PFSK-1 (cell line): Measurements from ENCODE around the gene ZNF354B.

Experiments
- POLR2AphosphoS5 ChIP-seq: IDR thresholded peaks from 2 replicates; pipeline ENCODE4 v1.6.1; 2012; ENCODE audit warnings: low read depth, mild to moderate bottlenecking, control low read depth, low read length, moderate library complexity
- REST ChIP-seq, 2 experiments: IDR thresholded peaks; 2 replicates each; pipeline versions ENCODE4 v1.6.1 to v1.8.0; 2011 to 2012; ENCODE audit warnings: low read depth in 2 of 2, low read length in 2 of 2, control low read depth in 1 of 2, inconsistent platforms in 1 of 2, mild to moderate bottlenecking in 1 of 2, moderate library complexity in 1 of 2; ENCODE audit not compliant: insufficient read depth in 1 of 2
- SIN3A ChIP-seq: IDR thresholded peaks from 2 replicates; pipeline ENCODE4 v1.6.1; 2012; ENCODE audit warnings: mild to moderate bottlenecking, low read length, moderate library complexity, borderline replicate concordance; ENCODE audit not compliant: insufficient read depth
- TAF1 ChIP-seq: IDR thresholded peaks from 2 replicates; pipeline ENCODE4 v1.6.1; 2012; ENCODE audit warnings: low read length, control low read depth, borderline replicate concordance; ENCODE audit not compliant: insufficient read depth

- no peak for TF ChIP-seq REST (IDR thresholded peaks at IDR 0.05; ENCODE audit: insufficient read depth in 1 of 2, low read depth in 2 of 2, low read length in 2 of 2)
- TF ChIP-seq TAF1, result no peak
- TF ChIP-seq POLR2AphosphoS5, result no peak
- no peak for TF ChIP-seq SIN3A
Measured at GRCh38 chr5:178818094-178818493, 41.7 kb upstream of the ZNF354B start.
